ENCODE results near the gene DYNC1H1.
"Not testable (repeated sequence)": the region's sequence is repeated elsewhere in the genome, so short reads cannot be mapped to it uniquely, and the experiment has no call there.

Gene DYNC1H1

DNA sequence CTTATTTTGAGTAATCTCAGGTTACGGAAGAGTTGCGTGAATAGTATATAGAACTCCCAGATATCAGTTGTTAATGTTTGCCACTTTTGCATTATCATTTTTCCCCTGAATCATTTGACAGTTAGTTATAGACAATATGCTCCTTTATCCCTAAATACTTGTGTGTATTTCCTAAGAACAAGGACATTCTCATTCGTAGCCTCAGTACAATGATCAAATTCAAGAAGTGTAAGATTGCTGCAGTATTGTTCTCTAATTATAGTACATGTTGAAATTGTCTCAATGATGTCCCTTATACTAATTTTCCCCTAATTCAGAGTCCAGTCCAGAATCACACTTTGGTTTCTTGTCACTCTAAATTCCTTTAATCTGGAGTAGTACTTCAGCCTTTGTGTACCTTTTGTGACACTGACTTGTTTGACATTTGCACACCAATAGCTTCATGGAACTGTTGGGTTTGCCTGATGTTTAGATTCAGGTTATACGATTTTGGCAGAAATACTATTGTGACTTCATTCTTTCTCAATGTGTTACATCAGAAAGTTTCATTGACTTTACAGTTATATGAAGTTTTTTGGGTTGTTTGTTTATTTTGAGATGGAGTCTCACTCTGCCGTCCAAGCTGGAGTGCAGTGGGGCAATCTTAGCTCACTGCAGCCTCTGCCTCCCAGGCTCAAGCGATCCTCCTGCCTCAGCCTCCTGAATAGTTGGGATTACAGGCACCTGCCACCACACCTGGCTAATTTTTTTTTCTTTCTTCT is 13.1 kb downstream of the DYNC1H1 start:
- Histone ChIP-seq H3K27ac (ENCODE audit: insufficient read depth in 1 of 2, low read depth in 1 of 2, low read length in 2 of 2, poor library complexity in 1 of 2, severe bottlenecking in 2 of 2) (no peak overlapping the region), H3K4me3 (ENCODE audit: control insufficient read depth in 1 of 7, extremely low read depth in 1 of 7, insufficient read depth in 4 of 7, low read depth in 2 of 7, low read length in 6 of 7) (no peak overlapping the region), H3K27me3 (replicated peaks in 2 of 5; ENCODE audit: control insufficient read depth in 4 of 5, insufficient read depth in 5 of 5, low read length in 4 of 5) (no peaks in the 10 kb centered on the region), H3K36me3 (ENCODE audit: control insufficient read depth in 4 of 4, insufficient read depth in 4 of 4, low read length in 3 of 4) (peaks cover 20 to 64% (median 51%) of the 10 kb centered on the region in 4 experiments), H3K4me1 (ENCODE audit: control extremely low read depth in 1 of 4, control insufficient read depth in 4 of 4, insufficient read depth in 4 of 4, low read length in 3 of 4) (peaks cover 0 to 2% (median under 1%) of the 10 kb centered on the region in 4 experiments), H3K9me3 (ENCODE audit: control extremely low read depth in 1 of 5, control insufficient read depth in 4 of 5, insufficient read depth in 2 of 5, low read depth in 1 of 5, low read length in 4 of 5) (no peaks in the 10 kb centered on the region)
- ChIA-PET CTCF (interaction anchor here (1.0 to 1.9 kb wide), 5 partner anchors 10 to 116 kb away, joined by 3 to 9 read pairs (median 4); no protein-coding TSS in a partner anchor), POLR2A (interaction anchor here (1.0 kb wide), 1 partner anchor 12 kb away, joined by 3 read pairs; no protein-coding TSS in a partner anchor)
- 100% methylated on average over 5 of the region's 6 CpGs for WGBS (ENCODE audit: insufficient coverage)
- DNase-seq: no peak

GRCh38 chr14:101979666-101980065 is 15.3 kb downstream of the DYNC1H1 start:
- H3K36me3 ChIP-seq (ENCODE audit: control insufficient read depth in 4 of 4, insufficient read depth in 4 of 4, low read length in 3 of 4): peaks cover 24 to 80% (median 61%) of the 10 kb centered on the region in 4 experiments
- ChIA-PET CTCF (interaction anchor here (0.7 to 1.9 kb wide), 2 partner anchors 21 to 209 kb away, joined by 3 to 4 read pairs; no protein-coding TSS in a partner anchor), POLR2A (interaction anchor here (1.0 kb wide), 1 partner anchor 11 kb away, joined by 4 read pairs; no protein-coding TSS in a partner anchor)
- H3K9me3 ChIP-seq (ENCODE audit: control extremely low read depth in 1 of 5, control insufficient read depth in 4 of 5, insufficient read depth in 2 of 5, low read depth in 1 of 5, low read length in 4 of 5): no peaks in the 10 kb centered on the region
- no peak overlapping the region for H3K4me3 ChIP-seq (ENCODE audit: control insufficient read depth in 1 of 7, extremely low read depth in 1 of 7, insufficient read depth in 4 of 7, low read depth in 2 of 7, low read length in 6 of 7)
- DNase-seq: no peak
- 90% methylated on average over 6 of the region's 6 CpGs for whole genome bisulfite sequencing (ENCODE audit: insufficient coverage)
- no peak overlapping the region for H3K27ac ChIP-seq (ENCODE audit: insufficient read depth in 1 of 2, low read depth in 1 of 2, low read length in 2 of 2, poor library complexity in 1 of 2, severe bottlenecking in 2 of 2)
- no peaks in the 10 kb centered on the region for H3K27me3 ChIP-seq (replicated peaks in 2 of 5; ENCODE audit: control insufficient read depth in 4 of 5, insufficient read depth in 5 of 5, low read length in 4 of 5)
- H3K4me1 ChIP-seq (ENCODE audit: control extremely low read depth in 1 of 4, control insufficient read depth in 4 of 4, insufficient read depth in 4 of 4, low read length in 3 of 4): no peaks in the 10 kb centered on the region

DNA sequence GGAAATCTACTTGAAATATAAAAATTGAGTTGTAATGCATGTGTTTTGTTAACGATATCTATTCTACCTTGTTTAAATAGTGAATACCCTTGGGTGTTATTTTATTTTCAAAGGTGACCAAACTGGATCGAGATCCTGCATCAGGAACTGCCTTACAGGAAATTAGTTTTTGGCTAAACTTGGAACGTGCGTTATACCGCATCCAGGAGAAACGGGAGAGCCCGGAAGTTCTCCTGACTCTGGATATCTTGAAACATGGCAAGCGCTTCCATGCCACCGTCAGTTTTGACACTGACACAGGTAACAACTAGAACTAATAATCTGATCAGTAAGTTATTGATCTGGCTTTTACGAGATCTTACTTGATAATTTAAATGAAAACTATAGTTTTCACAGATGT is 15.9 kb downstream of the DYNC1H1 start:
- no peak for DNase-seq
- H3K4me3 ChIP-seq (ENCODE audit: control insufficient read depth in 1 of 7, extremely low read depth in 1 of 7, insufficient read depth in 4 of 7, low read depth in 2 of 7, low read length in 6 of 7): no peak overlapping the region
- H3K27ac ChIP-seq (ENCODE audit: insufficient read depth in 1 of 2, low read depth in 1 of 2, low read length in 2 of 2, poor library complexity in 1 of 2, severe bottlenecking in 2 of 2): no peak overlapping the region
- H3K27me3 ChIP-seq (replicated peaks in 2 of 5; ENCODE audit: control insufficient read depth in 4 of 5, insufficient read depth in 5 of 5, low read length in 4 of 5): no peaks in the 10 kb centered on the region
- H3K9me3 ChIP-seq (ENCODE audit: control extremely low read depth in 1 of 5, control insufficient read depth in 4 of 5, insufficient read depth in 2 of 5, low read depth in 1 of 5, low read length in 4 of 5): no peaks in the 10 kb centered on the region
- H3K36me3 ChIP-seq (ENCODE audit: control insufficient read depth in 4 of 4, insufficient read depth in 4 of 4, low read length in 3 of 4): peaks cover 24 to 85% (median 58%) of the 10 kb centered on the region in 4 experiments
- 98% methylated on average over 6 of the region's 10 CpGs for WGBS (ENCODE audit: insufficient coverage)
- ChIA-PET CTCF (no interaction called here), POLR2A (no interaction called here)
- no peaks in the 10 kb centered on the region for H3K4me1 ChIP-seq (ENCODE audit: control extremely low read depth in 1 of 4, control insufficient read depth in 4 of 4, insufficient read depth in 4 of 4, low read length in 3 of 4)

DNA sequence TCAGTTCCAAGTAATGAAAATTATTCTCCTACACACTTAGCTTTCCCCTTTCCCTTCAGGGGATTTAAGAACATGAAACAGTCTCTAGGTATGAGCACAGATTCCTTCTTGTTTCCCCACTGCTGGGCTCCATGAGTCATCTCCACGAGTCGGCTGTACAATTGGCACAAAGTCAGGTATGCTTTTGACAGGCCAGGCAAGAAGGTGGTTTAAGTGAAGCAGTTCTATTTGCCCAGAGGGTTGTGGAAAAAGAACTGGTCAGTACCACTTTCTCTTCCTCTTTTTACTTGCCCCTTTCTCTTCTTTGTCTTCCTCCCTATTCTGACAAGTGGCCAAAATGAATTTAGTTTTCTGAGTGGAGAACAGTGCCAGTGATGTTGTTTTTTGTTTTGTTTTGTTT is 16.3 kb downstream of the DYNC1H1 start:
- WGBS (ENCODE audit: insufficient coverage): 90% methylated on average over 2 of the region's 2 CpGs

GRCh38 chr14:101982621-101983020 is 18.2 kb downstream of the DYNC1H1 start:
- ChIA-PET POLR2A (no interaction called here), CTCF (interaction anchor here (1.9 to 2.1 kb wide), 2 partner anchors 21 to 53 kb away, joined by 4 read pairs; no protein-coding TSS in a partner anchor)
- H3K27ac ChIP-seq (ENCODE audit: insufficient read depth in 1 of 2, low read depth in 1 of 2, low read length in 2 of 2, poor library complexity in 1 of 2, severe bottlenecking in 2 of 2): no peak overlapping the region
- H3K36me3 ChIP-seq (ENCODE audit: control insufficient read depth in 4 of 4, insufficient read depth in 4 of 4, low read length in 3 of 4): peaks cover 31 to 91% (median 68%) of the 10 kb centered on the region in 4 experiments
- H3K4me1 ChIP-seq (ENCODE audit: control extremely low read depth in 1 of 4, control insufficient read depth in 4 of 4, insufficient read depth in 4 of 4, low read length in 3 of 4): no peaks in the 10 kb centered on the region
- H3K4me3 ChIP-seq (ENCODE audit: control insufficient read depth in 1 of 7, extremely low read depth in 1 of 7, insufficient read depth in 4 of 7, low read depth in 2 of 7, low read length in 6 of 7): no peak overlapping the region
- H3K9me3 ChIP-seq (ENCODE audit: control extremely low read depth in 1 of 5, control insufficient read depth in 4 of 5, insufficient read depth in 2 of 5, low read depth in 1 of 5, low read length in 4 of 5): no peaks in the 10 kb centered on the region
- H3K27me3 ChIP-seq (replicated peaks in 2 of 5; ENCODE audit: control insufficient read depth in 4 of 5, insufficient read depth in 5 of 5, low read length in 4 of 5): no peaks in the 10 kb centered on the region
- DNase-seq: no peak
- 100% methylated on average over 1 of the region's 6 CpGs for WGBS (ENCODE audit: insufficient coverage)

More for the DNA sequence above, 16.3 kb downstream of the DYNC1H1 start:
- Histone ChIP-seq H3K27ac (ENCODE audit: insufficient read depth in 1 of 2, low read depth in 1 of 2, low read length in 2 of 2, poor library complexity in 1 of 2, severe bottlenecking in 2 of 2) (no peak overlapping the region), H3K9me3 (ENCODE audit: control extremely low read depth in 1 of 5, control insufficient read depth in 4 of 5, insufficient read depth in 2 of 5, low read depth in 1 of 5, low read length in 4 of 5) (no peaks in the 10 kb centered on the region), H3K4me1 (ENCODE audit: control extremely low read depth in 1 of 4, control insufficient read depth in 4 of 4, insufficient read depth in 4 of 4, low read length in 3 of 4) (no peaks in the 10 kb centered on the region), H3K27me3 (replicated peaks in 2 of 5; ENCODE audit: control insufficient read depth in 4 of 5, insufficient read depth in 5 of 5, low read length in 4 of 5) (no peaks in the 10 kb centered on the region), H3K36me3 (ENCODE audit: control insufficient read depth in 4 of 4, insufficient read depth in 4 of 4, low read length in 3 of 4) (peaks cover 24 to 89% (median 60%) of the 10 kb centered on the region in 4 experiments), H3K4me3 (ENCODE audit: control insufficient read depth in 1 of 7, extremely low read depth in 1 of 7, insufficient read depth in 4 of 7, low read depth in 2 of 7, low read length in 6 of 7) (no peak overlapping the region)
- DNase-seq: peak in 2 of 3 donors; percentile 49 to 53
- ChIA-PET POLR2A (no interaction called here), CTCF (interaction anchor here (1.4 kb wide), 1 partner anchor 87 kb away, joined by 3 read pairs; no protein-coding TSS in a partner anchor)

- DNase-seq; POLR2A ChIA-PET; H3K4me3 ChIP-seq (ENCODE audit: control insufficient read depth in 1 of 7, extremely low read depth in 1 of 7, insufficient read depth in 4 of 7, low read depth in 2 of 7, low read length in 6 of 7); H3K27me3 ChIP-seq (replicated peaks in 2 of 5; ENCODE audit: control insufficient read depth in 4 of 5, insufficient read depth in 5 of 5, low read length in 4 of 5); H3K9me3 ChIP-seq (ENCODE audit: control extremely low read depth in 1 of 5, control insufficient read depth in 4 of 5, insufficient read depth in 2 of 5, low read depth in 1 of 5, low read length in 4 of 5); H3K4me1 ChIP-seq (ENCODE audit: control extremely low read depth in 1 of 4, control insufficient read depth in 4 of 4, insufficient read depth in 4 of 4, low read length in 3 of 4); H3K27ac ChIP-seq (ENCODE audit: insufficient read depth in 1 of 2, low read depth in 1 of 2, low read length in 2 of 2, poor library complexity in 1 of 2, severe bottlenecking in 2 of 2): not testable (repeated sequence)
- peaks cover 36 to 92% (median 72%) of the 10 kb centered on the region in 4 experiments for H3K36me3 ChIP-seq (ENCODE audit: control insufficient read depth in 4 of 4, insufficient read depth in 4 of 4, low read length in 3 of 4)
- WGBS (ENCODE audit: insufficient coverage): 92% methylated on average over 5 of the region's 12 CpGs
- CTCF ChIA-PET: interaction anchor here (1.0 to 2.8 kb wide), 2 partner anchors 11 kb away, joined by 4 to 8 read pairs; no protein-coding TSS in a partner anchor
Measured at GRCh38 chr14:101984831-101985230, 20.5 kb downstream of the DYNC1H1 start.

DNA sequence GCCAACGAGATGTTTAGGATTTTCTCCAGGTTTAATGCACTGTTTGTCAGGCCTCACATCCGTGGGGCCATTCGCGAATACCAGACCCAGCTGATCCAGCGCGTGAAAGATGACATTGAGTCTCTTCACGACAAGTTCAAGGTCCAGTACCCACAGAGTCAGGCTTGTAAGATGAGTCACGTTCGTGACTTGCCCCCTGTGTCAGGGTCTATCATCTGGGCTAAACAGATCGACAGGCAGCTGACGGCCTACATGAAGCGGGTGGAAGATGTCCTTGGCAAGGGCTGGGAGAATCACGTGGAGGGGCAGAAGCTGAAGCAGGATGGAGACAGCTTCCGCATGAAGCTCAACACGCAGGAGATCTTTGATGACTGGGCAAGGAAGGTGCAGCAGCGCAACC is 21.6 kb downstream of the DYNC1H1 start:
- DNase-seq: no peak
- H3K27ac ChIP-seq (ENCODE audit: insufficient read depth in 1 of 2, low read depth in 1 of 2, low read length in 2 of 2, poor library complexity in 1 of 2, severe bottlenecking in 2 of 2): no peak overlapping the region
- H3K4me3 ChIP-seq (ENCODE audit: control insufficient read depth in 1 of 7, extremely low read depth in 1 of 7, insufficient read depth in 4 of 7, low read depth in 2 of 7, low read length in 6 of 7): no peak overlapping the region
- no peaks in the 10 kb centered on the region for H3K9me3 ChIP-seq (ENCODE audit: control extremely low read depth in 1 of 5, control insufficient read depth in 4 of 5, insufficient read depth in 2 of 5, low read depth in 1 of 5, low read length in 4 of 5)
- peaks cover 39 to 90% (median 68%) of the 10 kb centered on the region in 4 experiments for H3K36me3 ChIP-seq (ENCODE audit: control insufficient read depth in 4 of 4, insufficient read depth in 4 of 4, low read length in 3 of 4)
- 96% methylated on average over 16 of the region's 16 CpGs for WGBS (ENCODE audit: insufficient coverage)
- ChIA-PET CTCF (interaction anchor here (0.6 to 2.8 kb wide), 4 partner anchors 9 to 26 kb away, joined by 3 to 8 read pairs (median 3); no protein-coding TSS in a partner anchor), POLR2A (no interaction called here)
- no peaks in the 10 kb centered on the region for H3K27me3 ChIP-seq (replicated peaks in 2 of 5; ENCODE audit: control insufficient read depth in 4 of 5, insufficient read depth in 5 of 5, low read length in 4 of 5)
- H3K4me1 ChIP-seq (ENCODE audit: control extremely low read depth in 1 of 4, control insufficient read depth in 4 of 4, insufficient read depth in 4 of 4, low read length in 3 of 4): no peaks in the 10 kb centered on the region

Measured in common myeloid progenitor, CD34-positive (primary cell).